Thyroid gland (tissue), 4 donors: Measurements from ENCODE around the gene APBA3. TPM values are rescaled to one million over a fixed set of nuclear protein-coding genes. Genes with fewer than 3 reads are reported as not detected.

Source experiments
- DNase-seq, 2 donors: peaks; one replicate each; pipeline ENCODE4 v3.0.0-alpha.2; 2019
- H3K27ac ChIP-seq, 3 donors: fragments of 200-600 bp; sonication (generic); 1 replicate in 2 of 3; 2 replicates in 1 of 3; pipeline ENCODE4 v1.5.1; 2016 to 2019; ENCODE audit warnings: mild to moderate bottlenecking in 1 of 3, moderate library complexity in 1 of 3
- H3K27me3 ChIP-seq: fragments of 200-600 bp; sonication (generic); one replicate; pipeline ENCODE4 v1.5.1; 2019
- H3K36me3 ChIP-seq, 2 donors: fragments of 200-600 bp; sonication (generic); one replicate each; pipeline ENCODE4 v1.5.1; 2016 to 2019
- H3K4me1 ChIP-seq, 2 donors: fragments of 200-600 bp; sonication (generic); one replicate each; pipeline ENCODE4 v1.5.1; 2017 to 2019
- H3K4me3 ChIP-seq, 3 donors: fragments of 200-600 bp; sonication (generic); replicated peaks in 1 of 3; 1 replicate in 2 of 3; 2 replicates in 1 of 3; pipeline ENCODE4 v1.5.1; 2016; ENCODE audit warnings: mild to moderate bottlenecking in 1 of 3
- H3K9me3 ChIP-seq: fragments of 200-600 bp; sonication (generic); one replicate; pipeline ENCODE4 v1.5.1; 2017
- CTCF ChIP-seq, 6 experiments: fragments of 200-600 bp in 3 of 6; fragments of 450-650 bp in 3 of 6; sonication (generic) in 3 of 6; IDR thresholded peaks; one replicate each; pipeline ENCODE4 v1.5.1; 2016 to 2019; ENCODE audit warnings: antibody characterized with exemption in 6 of 6, mild to moderate bottlenecking in 2 of 6, inconsistent platforms in 1 of 6, moderate library complexity in 1 of 6
- POLR2A ChIP-seq, 2 donors: fragments of 450-650 bp; IDR thresholded peaks; one replicate each; pipeline ENCODE4 v1.6.1; 2017; ENCODE audit warnings: antibody characterized with exemption in 2 of 2, mild to moderate bottlenecking in 2 of 2, moderate library complexity in 1 of 2
- whole genome bisulfite sequencing, 2 donors: methylation state at CpG; one replicate each; pipeline ENCODE4 v1.1.5; 2017; 5-methylcytosine and 5-hydroxymethylcytosine counted together
- intact Hi-C: fragments of 100-400 bp; cut with DNase I; formaldehyde crosslinking; loops from one replicate; pipeline ENCODE4 v1.15.1; 2023
- total RNA-seq, 4 donors: library from RNA; depleted of rRNA; stranded (reverse); fragments of >200 nt; gene quantifications; one replicate each; pipeline ENCODE4 v1.2.3, GENCODE V29; 2016

The APBA3 gene
- total RNA-seq, 4 donors from 2014 or later, result 33.6 to 42.9 (median 38.1) TPM

GRCh38 chr19:3733549-3734309 lies 27.8 kb downstream of the APBA3 start:
- no peaks in the 10 kb centered on the region for H3K9me3 ChIP-seq

GRCh38 chr19:3732108-3732507 lies 29.4 kb downstream of the APBA3 start:
- Histone ChIP-seq H3K4me3 (no peak overlapping the region), H3K36me3 (peaks cover 7 to 10% of the 10 kb centered on the region in 2 donors), H3K27me3 (no peaks in the 10 kb centered on the region), H3K9me3 (no peaks in the 10 kb centered on the region), H3K4me1 (no peaks in the 10 kb centered on the region), H3K27ac (no peak overlapping the region)
- WGBS, 2 donors, result 89 to 91% methylated on average over 1 of the region's 1 CpG
- intact Hi-C loops, result no loop called here
- DNase-seq, result no peak
- TF ChIP-seq POLR2A (IDR thresholded peaks at IDR 0.05), result no peak
- no peak for TF ChIP-seq CTCF (IDR thresholded peaks at IDR 0.05)

More at GRCh38 chr19:3733549-3734309, 27.8 kb downstream of the APBA3 start:
- 87 to 88% methylated on average over 19 to 20 of the region's 20 CpGs for WGBS, 2 donors
- Histone ChIP-seq H3K27me3 (no peaks in the 10 kb centered on the region), H3K4me1 (no peaks in the 10 kb centered on the region), H3K4me3 (no peak overlapping the region), H3K27ac (no peak overlapping the region), H3K36me3 (peaks cover 7 to 17% of the 10 kb centered on the region in 2 donors)
- no peak for DNase-seq
- intact Hi-C loops, result no loop called here
- TF ChIP-seq CTCF (IDR thresholded peaks at IDR 0.05) (no peak), POLR2A (IDR thresholded peaks at IDR 0.05) (no peak)

GRCh38 chr19:3730457-3730958 lies 31.0 kb downstream of the APBA3 start:
- Histone ChIP-seq H3K4me1 (peaks cover 3 to 7% of the 10 kb centered on the region in 2 donors), H3K27ac (no peak overlapping the region), H3K4me3 (no peak overlapping the region), H3K36me3 (peaks cover under 1% of the 10 kb centered on the region in 2 donors), H3K9me3 (no peaks in the 10 kb centered on the region), H3K27me3 (no peaks in the 10 kb centered on the region)
- WGBS, 2 donors, result 95 to 98% methylated on average over 21 to 24 of the region's 32 CpGs
- DNase-seq, result no peak
- intact Hi-C loops, result no loop called here
- TF ChIP-seq CTCF (IDR thresholded peaks at IDR 0.05) (no peak), POLR2A (IDR thresholded peaks at IDR 0.05) (no peak)

GRCh38 chr19:3725640-3726310 lies 35.7 kb downstream of the APBA3 start:
- Histone ChIP-seq H3K4me1 (peaks cover 25 to 26% of the 10 kb centered on the region in 2 donors), H3K36me3 (no peaks in the 10 kb centered on the region), H3K27ac (peak overlapping the region; percentile 55 to 76 (median 63)), H3K9me3 (no peaks in the 10 kb centered on the region), H3K4me3 (no peak overlapping the region), H3K27me3 (no peaks in the 10 kb centered on the region)
- intact Hi-C loops, result no loop called here
- TF ChIP-seq POLR2A (IDR thresholded peaks at IDR 0.05), result peak in 1 of 2 donors; percentile 80
- TF ChIP-seq CTCF (IDR thresholded peaks at IDR 0.05), result no peak
- DNase-seq, result peak; percentile 98 to 99
- 22 to 23% methylated on average over 12 to 14 of the region's 14 CpGs for WGBS, 2 donors

GRCh38 chr19:3725121-3725520 lies 36.4 kb downstream of the APBA3 start:
- Histone ChIP-seq H3K4me1 (peaks cover 25 to 26% of the 10 kb centered on the region in 2 donors), H3K4me3 (no peak overlapping the region), H3K9me3 (no peaks in the 10 kb centered on the region), H3K36me3 (no peaks in the 10 kb centered on the region), H3K27me3 (no peaks in the 10 kb centered on the region), H3K27ac (peak overlapping the region; percentile 43 to 76 (median 63))
- TF ChIP-seq CTCF (IDR thresholded peaks at IDR 0.05), result no peak
- no peak for TF ChIP-seq POLR2A (IDR thresholded peaks at IDR 0.05)
- DNase-seq, result peak; percentile 42 to 54
- intact Hi-C loops, result no loop called here
- 50 to 53% methylated on average over 3 of the region's 3 CpGs for WGBS, 2 donors
